Measurements from ENCODE around the gene THNSL1. TPM values are rescaled to one million over a fixed set of nuclear protein-coding genes. Genes with fewer than 3 reads are reported as not detected.

Gene THNSL1
- total and polyA plus RNA-seq, 2 of the 8 experiments (the other 6 are each of a cell fraction or from before 2014, with no cell fraction given), result 1.4 to 3.1 TPM

DNA sequence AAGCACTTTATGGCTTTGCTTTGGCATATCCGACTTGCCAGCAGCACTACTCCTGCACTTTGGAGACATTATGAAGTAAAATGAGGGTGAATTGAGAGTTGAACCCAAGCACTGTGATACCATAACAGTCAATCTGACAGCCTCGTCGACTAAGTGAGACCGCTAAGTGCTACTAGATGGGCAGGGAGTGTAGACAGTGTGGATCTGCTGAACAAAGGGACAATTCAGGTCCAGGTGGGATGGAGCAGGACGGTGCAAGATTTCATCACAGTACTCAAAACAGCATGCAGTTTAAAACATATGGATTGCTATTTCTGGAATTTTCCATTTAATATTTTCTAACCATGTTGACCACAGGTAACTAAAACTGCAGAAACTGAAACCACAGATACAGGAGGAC, 43.2 kb upstream of the THNSL1 start:
- no peak overlapping the region for H2BK20ac ChIP-seq (ENCODE audit: low read length)
- 93% methylated on average over 5 of the region's 5 CpGs; no CpG with 5 or more reads in 1 of the 2 experiments for WGBS, 2 experiments (ENCODE audit: extremely low coverage in 1 of 2, insufficient coverage in 1 of 2, insufficient read length in 1 of 2, insufficient replicate concordance in 2 of 2, low coverage in 1 of 2, low lambda C conversion rate in 2 of 2, missing lambda C conversion rate in 1 of 2)
- H2BK15ac ChIP-seq (ENCODE audit: low read length), result no peak overlapping the region
- no peak overlapping the region for H3K4me3 ChIP-seq (ENCODE audit: extremely low read depth in 1 of 4, insufficient read depth in 2 of 4, low read depth in 3 of 4, low read length in 4 of 4)
- no peak overlapping the region for H3K18ac ChIP-seq (ENCODE audit: extremely low read depth, low read length)
- no peak overlapping the region for H3K56ac ChIP-seq (replicated peaks; ENCODE audit: insufficient read length, low read depth, low read length)
- H3K27me3 ChIP-seq (replicated peaks in 1 of 4; ENCODE audit: control insufficient read depth in 3 of 4, extremely low read depth in 1 of 4, insufficient read depth in 3 of 4, low read length in 3 of 4), result no peaks in the 10 kb centered on the region
- H3K4ac ChIP-seq (replicated peaks; ENCODE audit: insufficient read length, low read depth, low read length), result no peak overlapping the region
- H4K20me1 ChIP-seq (replicated peaks in 1 of 2; ENCODE audit: control insufficient read depth in 1 of 2, insufficient read depth in 2 of 2, low read length in 2 of 2), result no peaks in the 10 kb centered on the region
- no peaks in the 10 kb centered on the region for H3K79me2 ChIP-seq (ENCODE audit: control insufficient read depth in 1 of 2, insufficient read depth in 2 of 2, low read length in 2 of 2)
- H4K8ac ChIP-seq (ENCODE audit: extremely low read depth, insufficient read depth, low read length), result no peak overlapping the region
- no peak overlapping the region for H4K91ac ChIP-seq (replicated peaks; ENCODE audit: insufficient read length, low read length)
- H2AFZ ChIP-seq (ENCODE audit: low read length), result no peak overlapping the region
- DNase-seq (ENCODE audit: low read depth in 1 of 2, low spot score in 2 of 2) (no peak), FAIRE-seq (no peak)
- H3K79me1 ChIP-seq (ENCODE audit: low read depth, low read length), result no peaks in the 10 kb centered on the region
- no peak overlapping the region for H2BK5ac ChIP-seq (ENCODE audit: low read depth, low read length)
- no peak overlapping the region for H3K14ac ChIP-seq (ENCODE audit: insufficient read length)
- H3K23ac ChIP-seq (ENCODE audit: insufficient read length), result no peak overlapping the region
- H3K4me1 ChIP-seq (replicated peaks in 1 of 4; ENCODE audit: control insufficient read depth in 3 of 4, insufficient read depth in 4 of 4, low read length in 3 of 4), result no peaks in the 10 kb centered on the region
- no peaks in the 10 kb centered on the region for H3K23me2 ChIP-seq (ENCODE audit: low read depth, low read length)
- no peak overlapping the region for H2BK120ac ChIP-seq (replicated peaks; ENCODE audit: low read depth, low read length)
- no peak overlapping the region for H3K27ac ChIP-seq (ENCODE audit: low read depth, low read length)
- no peaks in the 10 kb centered on the region for H3K36me3 ChIP-seq (ENCODE audit: control insufficient read depth in 2 of 4, insufficient read depth in 4 of 4, low read length in 3 of 4)
- H3K9me3 ChIP-seq (ENCODE audit: insufficient read depth in 2 of 2, low read depth in 1 of 2, low read length in 1 of 2), result no peaks in the 10 kb centered on the region
- ChIA-PET CTCF (ENCODE audit: partially characterized antibody) (interaction anchor here (1.6 kb wide), 1 partner anchor 8 kb away, joined by 4 read pairs; no protein-coding TSS in a partner anchor), POLR2A (ENCODE audit: partially characterized antibody) (no interaction called here)
- H2AK5ac ChIP-seq (ENCODE audit: low read depth, low read length), result no peak overlapping the region
- no peak overlapping the region; the same call in 1 of the 2 replicates for H2BK12ac ChIP-seq (ENCODE audit: low read depth, low read length)
- TF ChIP-seq POLR2AphosphoS5 (IDR thresholded peaks at IDR 0.05; ENCODE audit: low read depth, low read length) (no peak), SRF (IDR thresholded peaks at IDR 0.05; ENCODE audit: low read depth, low read length) (no peak), YY1 (IDR thresholded peaks at IDR 0.05; ENCODE audit: low read depth, low read length) (no peak), EGR1 (IDR thresholded peaks at IDR 0.05; ENCODE audit: borderline replicate concordance, low read depth, low read length) (no peak), CHD2 (IDR thresholded peaks at IDR 0.05; ENCODE audit: low read length) (no peak), RAD21 (IDR thresholded peaks at IDR 0.05 in 1 of 2, conservative IDR thresholded peaks at IDR 0.05 in 1 of 2; ENCODE audit: low read depth in 2 of 2, low read length in 2 of 2) (no peak), CBX5 (IDR thresholded peaks at IDR 0.05; ENCODE audit: low read depth, low read length) (no peak)
- TF ChIP-seq, protein P1, sequence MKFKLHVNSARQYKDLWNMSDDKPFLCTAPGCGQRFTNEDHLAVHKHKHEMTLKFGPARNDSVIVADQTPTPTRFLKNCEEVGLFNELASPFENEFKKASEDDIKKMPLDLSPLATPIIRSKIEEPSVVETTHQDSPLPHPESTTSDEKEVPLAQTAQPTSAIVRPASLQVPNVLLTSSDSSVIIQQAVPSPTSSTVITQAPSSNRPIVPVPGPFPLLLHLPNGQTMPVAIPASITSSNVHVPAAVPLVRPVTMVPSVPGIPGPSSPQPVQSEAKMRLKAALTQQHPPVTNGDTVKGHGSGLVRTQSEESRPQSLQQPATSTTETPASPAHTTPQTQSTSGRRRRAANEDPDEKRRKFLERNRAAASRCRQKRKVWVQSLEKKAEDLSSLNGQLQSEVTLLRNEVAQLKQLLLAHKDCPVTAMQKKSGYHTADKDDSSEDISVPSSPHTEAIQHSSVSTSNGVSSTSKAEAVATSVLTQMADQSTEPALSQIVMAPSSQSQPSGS (IDR thresholded peaks at IDR 0.05; ENCODE audit: low read length), result no peak
- H3K9ac ChIP-seq (replicated peaks in 1 of 4; ENCODE audit: extremely low read depth in 1 of 4, low read depth in 3 of 4, low read length in 3 of 4), result no peak overlapping the region
- H3K4me2 ChIP-seq (ENCODE audit: insufficient read depth in 1 of 2, low read depth in 2 of 2, low read length in 2 of 2), result no peak overlapping the region
- H4K5ac ChIP-seq (ENCODE audit: insufficient read length, low read depth, low read length), result no peak overlapping the region
